Sigmoid colon (tissue), 4 donors: ENCODE data around the gene CASP9.

Source experiments
- CTCF ChIP-seq, 4 experiments: fragments of 450-650 bp in 3 of 4; fragments of 200-600 bp in 1 of 4; IDR thresholded peaks; one replicate each; pipeline ENCODE4 v1.5.1; 2016 to 2019; ENCODE audit warnings: antibody characterized with exemption in 4 of 4, mild to moderate bottlenecking in 3 of 4, moderate library complexity in 2 of 4
- POLR2AphosphoS5 ChIP-seq, 4 donors: sonication (generic); formaldehyde crosslinking; IDR thresholded peaks; one replicate each; pipeline ENCODE4 v1.6.1; 2017; ENCODE audit warnings: antibody characterized with exemption in 4 of 4

GRCh38 chr1:15525050-15526020 lies 1.3 kb upstream of the CASP9 start:
- TF ChIP-seq CTCF (IDR thresholded peaks at IDR 0.05), result no peak
- TF ChIP-seq POLR2AphosphoS5 (IDR thresholded peaks at IDR 0.05), result peak; percentile 34 to 67 (median 47)
